RWPE1 (cell line): ENCODE results near the gene GLIS2.

Source experiments
- CTCF ChIA-PET: fragments of 350-600 bp; sonication (Branson Sonifier 250); formaldehyde crosslinking; extraction: SDS; loops from one replicate; lab custom pipeline; 2021; lab: Yijun Ruan, JAX
- POLR2A ChIA-PET: fragments of 400-600 bp; formaldehyde crosslinking; extraction: SDS; loops from one replicate; lab custom pipeline; 2020; ENCODE audit warnings: antibody characterized with exemption; ENCODE audit not compliant: low non-redundant PET; lab: Yijun Ruan, JAX
- DNase-seq: peaks from one replicate; pipeline ENCODE4 v3.0.0; 2012; ENCODE audit warnings: low spot score
- H3K27ac ChIP-seq: fragments of 450-650 bp; 2 replicates; pipeline ENCODE4 v1.5.1; 2017
- CTCF ChIP-seq: fragments of 450-650 bp; conservative IDR thresholded peaks from 2 replicates; pipeline ENCODE4 v1.5.1; 2017; ENCODE audit warnings: low read depth, mild to moderate bottlenecking

The GLIS2 gene

GRCh38 chr16:4293822-4294457 is 21.9 kb upstream of the GLIS2 start:
- ChIA-PET CTCF (interaction anchor here (0.6 to 1.5 kb wide), 4 partner anchors 36 to 793 kb away, joined by 3 to 5 read pairs (median 4); no protein-coding TSS in a partner anchor), POLR2A (interaction anchor here (0.6 kb wide), 1 partner anchor 184 kb away, joined by 5 read pairs; no protein-coding TSS in a partner anchor)
- no peak for TF ChIP-seq CTCF
- no peak for DNase-seq
- peak overlapping the region; percentile 99 for H3K27ac ChIP-seq

- POLR2A ChIA-PET = no interaction called here
- no peak for TF ChIP-seq CTCF
- CTCF ChIA-PET = no interaction called here
- DNase-seq = no peak
- peak overlapping the region; percentile 99 for H3K27ac ChIP-seq
Observed at GRCh38 chr16:4295581-4295980, 20.3 kb upstream of the GLIS2 start.

GRCh38 chr16:4297480-4297879 is 18.4 kb upstream of the GLIS2 start:
- POLR2A ChIA-PET = no interaction called here
- DNase-seq = no peak
- peak overlapping the region; percentile 99 for H3K27ac ChIP-seq
- TF ChIP-seq CTCF = no peak
- CTCF ChIA-PET = interaction anchor here (0.9 kb wide), 1 partner anchor 105 kb away, joined by 3 read pairs; no protein-coding TSS in a partner anchor

GRCh38 chr16:4298761-4299522 is 16.9 kb upstream of the GLIS2 start:
- DNase-seq = peak; percentile 96
- peak overlapping the region; percentile 99 for H3K27ac ChIP-seq
- POLR2A ChIA-PET = interaction anchor here (1.1 kb wide), 1 partner anchor 94 kb away, joined by 3 read pairs; no protein-coding TSS in a partner anchor
- TF ChIP-seq CTCF = no peak
- CTCF ChIA-PET = interaction anchor here (0.9 to 1.5 kb wide), 2 partner anchors 11 to 104 kb away, joined by 3 read pairs; no protein-coding TSS in a partner anchor

- ChIA-PET POLR2A (no interaction called here), CTCF (no interaction called here)
- TF ChIP-seq CTCF = no peak
- peak overlapping the region; percentile 99 for H3K27ac ChIP-seq
- no peak for DNase-seq
Observed at GRCh38 chr16:4301177-4301576, 14.7 kb upstream of the GLIS2 start.

GRCh38 chr16:4301968-4302367 is 13.9 kb upstream of the GLIS2 start:
- POLR2A ChIA-PET = no interaction called here

More at GRCh38 chr16:4301968-4302367, 13.9 kb upstream of the GLIS2 start:
- CTCF ChIA-PET = interaction anchor here (0.6 kb wide), 1 partner anchor 245 kb away, joined by 3 read pairs; no protein-coding TSS in a partner anchor
- TF ChIP-seq CTCF = no peak
- H3K27ac ChIP-seq = peak overlapping the region; percentile 99
- no peak for DNase-seq
